ENCODE measurements around the gene KRTAP3-1. TPM values are rescaled to one million over a fixed set of nuclear protein-coding genes. Genes with fewer than 3 reads are reported as not detected.

The KRTAP3-1 gene
- total and polyA plus RNA-seq, 7 experiments from 2014 or later = not detected

GRCh38 chr17:41016578-41017215 lies 7.8 kb upstream of the KRTAP3-1 start:
- H3K27ac ChIP-seq (ENCODE audit: low read depth, low read length) = no peak overlapping the region
- intact Hi-C loops (cut with micrococcal nuclease) = no loop called here
- no peaks in the 10 kb centered on the region for H3K9me3 ChIP-seq (ENCODE audit: control insufficient read depth in 2 of 3, low read length in 3 of 3)
- no peaks in the 10 kb centered on the region for H3K27me3 ChIP-seq (ENCODE audit: control insufficient read depth in 2 of 2, insufficient read depth in 2 of 2, low read length in 2 of 2)
- H3K4me1 ChIP-seq (ENCODE audit: control insufficient read depth in 2 of 2, insufficient read depth in 2 of 2, low read length in 2 of 2) = no peaks in the 10 kb centered on the region
- H3K36me3 ChIP-seq (ENCODE audit: control insufficient read depth in 2 of 3, insufficient read depth in 3 of 3, low read length in 3 of 3) = no peaks in the 10 kb centered on the region
- Mint-ChIP-seq H3K9me3 (peaks cover 0 to 5% (median 0%) of the 10 kb centered on the region in 11 donors), H3K36me3 (peaks cover 0 to 4% (median 0%) of the 10 kb centered on the region in 5 donors), H3K4me1 (no peaks in the 10 kb centered on the region), H3K4me3 (no peak overlapping the region), H3K27ac (no peak overlapping the region), H3K27me3 (peaks cover 0 to 7% (median 6%) of the 10 kb centered on the region in 5 donors)
- ATAC-seq (no peak), DNase-seq (no peak)
- ChIA-PET POLR2A (no interaction called here), CTCF (no interaction called here)
- H3K4me3 ChIP-seq (ENCODE audit: low read length) = no peak overlapping the region

GRCh38 chr17:41015454-41015853 lies 6.5 kb upstream of the KRTAP3-1 start:
- H3K27ac Mint-ChIP-seq = no peak overlapping the region
- ChIA-PET POLR2A (no interaction called here), CTCF (no interaction called here)
- H3K27me3 Mint-ChIP-seq = peaks cover 0 to 6% (median 3%) of the 10 kb centered on the region in 5 donors
- no peaks in the 10 kb centered on the region for H3K27me3 ChIP-seq (ENCODE audit: control insufficient read depth in 2 of 2, insufficient read depth in 2 of 2, low read length in 2 of 2)
- no peak overlapping the region for H3K4me3 Mint-ChIP-seq
- H3K36me3 Mint-ChIP-seq = no peaks in the 10 kb centered on the region
- ATAC-seq = no peak
- no peaks in the 10 kb centered on the region for H3K9me3 Mint-ChIP-seq
- H3K4me3 ChIP-seq (ENCODE audit: low read length) = no peak overlapping the region
- intact Hi-C loops (cut with micrococcal nuclease) = no loop called here
- no peaks in the 10 kb centered on the region for H3K36me3 ChIP-seq (ENCODE audit: control insufficient read depth in 2 of 3, insufficient read depth in 3 of 3, low read length in 3 of 3)
- no peaks in the 10 kb centered on the region for H3K4me1 ChIP-seq (ENCODE audit: control insufficient read depth in 2 of 2, insufficient read depth in 2 of 2, low read length in 2 of 2)
- H3K9me3 ChIP-seq (ENCODE audit: control insufficient read depth in 2 of 3, low read length in 3 of 3) = no peaks in the 10 kb centered on the region
- H3K27ac ChIP-seq (ENCODE audit: low read depth, low read length) = no peak overlapping the region
- DNase-seq = no peak
- H3K4me1 Mint-ChIP-seq = no peaks in the 10 kb centered on the region

- DNase-seq = no peak
- Mint-ChIP-seq H3K27me3 (peaks cover 0 to 6% (median 3%) of the 10 kb centered on the region in 5 donors), H3K27ac (no peak overlapping the region), H3K4me1 (no peaks in the 10 kb centered on the region), H3K36me3 (no peaks in the 10 kb centered on the region), H3K4me3 (no peak overlapping the region), H3K9me3 (no peaks in the 10 kb centered on the region)
- ATAC-seq = no peak
- H3K27me3 ChIP-seq (ENCODE audit: control insufficient read depth in 2 of 2, insufficient read depth in 2 of 2, low read length in 2 of 2) = no peaks in the 10 kb centered on the region
- ChIA-PET POLR2A (no interaction called here), CTCF (interaction anchor here (0.7 kb wide), 2 partner anchors 13 to 103 kb away, joined by 3 read pairs; no protein-coding TSS in a partner anchor)
- H3K4me1 ChIP-seq (ENCODE audit: control insufficient read depth in 2 of 2, insufficient read depth in 2 of 2, low read length in 2 of 2) = no peaks in the 10 kb centered on the region
- no peaks in the 10 kb centered on the region for H3K9me3 ChIP-seq (ENCODE audit: control insufficient read depth in 2 of 3, low read length in 3 of 3)
- H3K4me3 ChIP-seq (ENCODE audit: low read length) = no peak overlapping the region
- H3K27ac ChIP-seq (ENCODE audit: low read depth, low read length) = no peak overlapping the region
- no peaks in the 10 kb centered on the region for H3K36me3 ChIP-seq (ENCODE audit: control insufficient read depth in 2 of 3, insufficient read depth in 3 of 3, low read length in 3 of 3)
- intact Hi-C loops (cut with micrococcal nuclease) = no loop called here
These were observed 4.7 kb upstream of the KRTAP3-1 start for GRCh38 chr17:41013606-41014005.

- DNase-seq = no peak
- H3K4me3 Mint-ChIP-seq = no peak overlapping the region
- H3K36me3 Mint-ChIP-seq = no peaks in the 10 kb centered on the region
- no peaks in the 10 kb centered on the region for H3K4me1 ChIP-seq (ENCODE audit: control insufficient read depth in 2 of 2, insufficient read depth in 2 of 2, low read length in 2 of 2)
- ChIA-PET CTCF (interaction anchor here (0.7 kb wide), 1 partner anchor 102 kb away, joined by 3 read pairs; no protein-coding TSS in a partner anchor), POLR2A (no interaction called here)
- no peak overlapping the region for H3K4me3 ChIP-seq (ENCODE audit: low read length)
- H3K9me3 ChIP-seq (ENCODE audit: control insufficient read depth in 2 of 3, low read length in 3 of 3) = no peaks in the 10 kb centered on the region
- no peaks in the 10 kb centered on the region for H3K27me3 ChIP-seq (ENCODE audit: control insufficient read depth in 2 of 2, insufficient read depth in 2 of 2, low read length in 2 of 2)
- intact Hi-C loops (cut with micrococcal nuclease) = no loop called here
- no peaks in the 10 kb centered on the region for H3K4me1 Mint-ChIP-seq
- no peak for ATAC-seq
- H3K9me3 Mint-ChIP-seq = no peaks in the 10 kb centered on the region
- H3K27ac ChIP-seq (ENCODE audit: low read depth, low read length) = no peak overlapping the region
- H3K27me3 Mint-ChIP-seq = peaks cover 0 to 6% (median 3%) of the 10 kb centered on the region in 5 donors
- no peaks in the 10 kb centered on the region for H3K36me3 ChIP-seq (ENCODE audit: control insufficient read depth in 2 of 3, insufficient read depth in 3 of 3, low read length in 3 of 3)
- H3K27ac Mint-ChIP-seq = no peak overlapping the region
These were observed 4.3 kb upstream of the KRTAP3-1 start for GRCh38 chr17:41013181-41013580.

DNA sequence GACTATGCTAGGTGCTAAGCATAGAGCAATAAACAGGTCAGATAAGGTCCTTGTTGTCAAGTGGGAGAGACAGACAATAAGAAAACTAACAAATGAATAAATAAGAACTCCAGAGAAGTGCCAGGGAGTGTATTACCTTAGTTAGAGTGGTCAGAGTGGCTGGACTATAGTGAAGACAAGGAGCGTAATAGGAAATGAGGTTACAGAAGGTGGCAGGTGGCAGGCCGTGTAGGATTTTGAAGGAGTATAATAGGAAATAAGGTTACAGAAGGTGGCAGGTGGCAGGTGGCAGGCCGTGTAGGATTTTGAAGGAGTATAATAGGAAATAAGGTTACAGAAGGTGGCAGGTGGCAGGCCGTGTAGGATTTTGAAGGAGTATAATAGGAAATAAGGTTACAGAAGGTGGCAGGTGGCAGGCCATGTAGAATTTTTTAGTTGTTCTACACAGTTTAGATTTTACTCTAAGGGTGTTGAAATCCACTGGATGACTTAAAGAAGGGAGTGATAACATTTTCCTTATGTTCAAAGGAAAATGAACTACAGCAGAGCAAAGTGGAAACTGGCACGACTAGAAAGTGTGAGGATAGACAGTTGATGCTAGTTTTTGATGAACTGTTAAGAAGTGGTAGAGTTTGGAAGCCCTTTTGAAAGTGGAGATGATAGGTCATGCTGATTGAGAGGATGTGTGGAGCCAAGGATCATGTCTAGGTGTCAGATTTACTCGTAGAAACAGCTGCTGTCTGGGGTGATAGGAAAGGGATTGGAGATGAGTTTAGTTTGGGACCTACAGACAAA lies 3.6 kb upstream of the KRTAP3-1 start:
- no peak overlapping the region for H3K27ac ChIP-seq (ENCODE audit: low read depth, low read length)
- Mint-ChIP-seq H3K27ac (no peak overlapping the region), H3K9me3 (no peaks in the 10 kb centered on the region), H3K4me1 (no peaks in the 10 kb centered on the region), H3K4me3 (no peak overlapping the region), H3K27me3 (peaks cover 0 to 6% (median 3%) of the 10 kb centered on the region in 5 donors), H3K36me3 (no peaks in the 10 kb centered on the region)
- H3K4me3 ChIP-seq (ENCODE audit: low read length) = no peak overlapping the region
- POLR2A ChIA-PET = no interaction called here
- no peaks in the 10 kb centered on the region for H3K27me3 ChIP-seq (ENCODE audit: control insufficient read depth in 2 of 2, insufficient read depth in 2 of 2, low read length in 2 of 2)
- intact Hi-C loops (cut with micrococcal nuclease) = no loop called here
- DNase-seq (no peak), ATAC-seq (no peak)
- H3K4me1 ChIP-seq (ENCODE audit: control insufficient read depth in 2 of 2, insufficient read depth in 2 of 2, low read length in 2 of 2) = no peaks in the 10 kb centered on the region
- no peaks in the 10 kb centered on the region for H3K36me3 ChIP-seq (ENCODE audit: control insufficient read depth in 2 of 3, insufficient read depth in 3 of 3, low read length in 3 of 3)
- H3K9me3 ChIP-seq (ENCODE audit: control insufficient read depth in 2 of 3, low read length in 3 of 3) = no peaks in the 10 kb centered on the region
- CTCF ChIA-PET = no interaction called here

DNA sequence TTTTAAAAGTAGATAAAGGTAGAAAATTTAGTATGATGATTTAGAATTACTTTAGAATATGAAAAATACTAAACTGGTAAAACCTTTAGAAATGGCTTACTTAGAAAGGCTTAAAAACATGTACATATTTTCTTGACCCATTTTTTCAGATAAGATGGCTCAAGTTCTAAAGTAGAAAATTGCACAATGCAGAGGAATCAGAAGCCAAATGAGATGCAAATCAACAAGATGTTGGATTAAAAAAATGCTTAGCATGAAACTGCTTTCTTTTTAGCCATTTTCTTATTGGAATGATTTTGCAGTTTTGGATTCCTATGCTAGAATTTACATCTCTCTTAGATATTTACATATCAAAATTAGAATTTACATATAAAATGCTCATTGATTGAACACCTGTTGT lies 1.5 kb upstream of the KRTAP3-1 start:
- Mint-ChIP-seq H3K27me3 (peaks cover 0 to 5% (median 4%) of the 10 kb centered on the region in 5 donors), H3K4me3 (no peak overlapping the region), H3K27ac (no peak overlapping the region), H3K36me3 (no peaks in the 10 kb centered on the region), H3K4me1 (no peaks in the 10 kb centered on the region), H3K9me3 (no peaks in the 10 kb centered on the region)
- CTCF ChIA-PET = no interaction called here
- Histone ChIP-seq H3K4me3 (ENCODE audit: low read length) (no peak overlapping the region), H3K4me1 (ENCODE audit: control insufficient read depth in 2 of 2, insufficient read depth in 2 of 2, low read length in 2 of 2) (no peaks in the 10 kb centered on the region), H3K27ac (ENCODE audit: low read depth, low read length) (no peak overlapping the region), H3K27me3 (ENCODE audit: control insufficient read depth in 2 of 2, insufficient read depth in 2 of 2, low read length in 2 of 2) (no peaks in the 10 kb centered on the region), H3K9me3 (ENCODE audit: control insufficient read depth in 2 of 3, low read length in 3 of 3) (no peaks in the 10 kb centered on the region), H3K36me3 (ENCODE audit: control insufficient read depth in 2 of 3, insufficient read depth in 3 of 3, low read length in 3 of 3) (no peaks in the 10 kb centered on the region)
- POLR2A ChIA-PET = interaction anchor here (0.6 kb wide), 1 partner anchor 37 kb away, joined by 3 read pairs; no protein-coding TSS in a partner anchor
- intact Hi-C loops (cut with micrococcal nuclease) = no loop called here
- DNase-seq (no peak), ATAC-seq (no peak)

GRCh38 chr17:41009936-41010335 lies 1.0 kb upstream of the KRTAP3-1 start:
- CTCF ChIA-PET = no interaction called here
- Histone ChIP-seq H3K4me1 (ENCODE audit: control insufficient read depth in 2 of 2, insufficient read depth in 2 of 2, low read length in 2 of 2) (no peaks in the 10 kb centered on the region), H3K36me3 (ENCODE audit: control insufficient read depth in 2 of 3, insufficient read depth in 3 of 3, low read length in 3 of 3) (no peaks in the 10 kb centered on the region), H3K4me3 (ENCODE audit: low read length) (no peak overlapping the region), H3K27me3 (ENCODE audit: control insufficient read depth in 2 of 2, insufficient read depth in 2 of 2, low read length in 2 of 2) (no peaks in the 10 kb centered on the region), H3K9me3 (ENCODE audit: control insufficient read depth in 2 of 3, low read length in 3 of 3) (no peaks in the 10 kb centered on the region), H3K27ac (ENCODE audit: low read depth, low read length) (no peak overlapping the region)
- H3K4me1 Mint-ChIP-seq = no peaks in the 10 kb centered on the region
- peaks cover 0 to 5% (median 0%) of the 10 kb centered on the region in 5 donors for H3K27me3 Mint-ChIP-seq
- ATAC-seq = no peak
- POLR2A ChIA-PET = no interaction called here
- H3K4me3 Mint-ChIP-seq = no peak overlapping the region
- no peaks in the 10 kb centered on the region for H3K9me3 Mint-ChIP-seq
- no peak overlapping the region for H3K27ac Mint-ChIP-seq
- no peak for DNase-seq
- no peaks in the 10 kb centered on the region for H3K36me3 Mint-ChIP-seq
- intact Hi-C loops (cut with micrococcal nuclease) = no loop called here
